Neutrophil (primary cell): ENCODE data around the gene PSMB7.
A peak's percentile ranks its signal among the peaks of the same experiment; 100 is the strongest.

Source experiments
- H3K27ac ChIP-seq: fragments of 200-600 bp; sonication (generic); 2 replicates; pipeline ENCODE4 v1.5.1; 2016; ENCODE audit warnings: mild to moderate bottlenecking, moderate library complexity
- H3K27me3 ChIP-seq: fragments of 200-600 bp; sonication (generic); 2 replicates; pipeline ENCODE4 v1.6.0; 2016; ENCODE audit warnings: mild to moderate bottlenecking
- H3K36me3 ChIP-seq: fragments of 200-600 bp; sonication (generic); 2 replicates; pipeline ENCODE4 v1.5.1; 2017
- H3K4me1 ChIP-seq, 2 experiments: fragments of 200-600 bp in 1 of 2; sonication (generic) in 1 of 2; 1 replicate in 1 of 2; 2 replicates in 1 of 2; pipeline versions ENCODE4 v1.5.1 to v1.6.1; 2013 to 2016; ENCODE audit warnings: low read depth in 1 of 2, low read length in 1 of 2, mild to moderate bottlenecking in 1 of 2, moderate library complexity in 1 of 2; ENCODE audit not compliant: control insufficient read depth in 1 of 2, insufficient read depth in 1 of 2
- H3K4me3 ChIP-seq, 2 experiments: fragments of 200-600 bp in 1 of 2; sonication (generic) in 1 of 2; 1 replicate in 1 of 2; 2 replicates in 1 of 2; pipeline ENCODE4 v1.5.1; 2013 to 2016; ENCODE audit warnings: low read depth in 1 of 2, low read length in 1 of 2, mild to moderate bottlenecking in 1 of 2, moderate library complexity in 1 of 2
- H3K9me3 ChIP-seq: fragments of 200-600 bp; sonication (generic); 2 replicates; pipeline ENCODE4 v1.5.1; 2016
- CTCF ChIP-seq: fragments of 200-600 bp; sonication (generic); IDR thresholded peaks from 2 replicates; pipeline ENCODE4 v1.5.1; 2016; ENCODE audit warnings: antibody characterized with exemption

PSMB7 gene

GRCh38 chr9:124410321-124410913, 4.8 kb downstream of the PSMB7 start:
- Histone ChIP-seq H3K27me3 (no peaks in the 10 kb centered on the region), H3K27ac (no peak overlapping the region), H3K9me3 (no peaks in the 10 kb centered on the region), H3K36me3 (peaks cover 41% of the 10 kb centered on the region), H3K4me1 (peaks cover 18 to 23% of the 10 kb centered on the region in 2 experiments), H3K4me3 (no peak overlapping the region)
- no peak for TF ChIP-seq CTCF

- no peak for TF ChIP-seq CTCF
- Histone ChIP-seq H3K27me3 (no peaks in the 10 kb centered on the region), H3K27ac (no peak overlapping the region), H3K36me3 (peaks cover 51% of the 10 kb centered on the region), H3K4me1 (peaks cover 11 to 16% of the 10 kb centered on the region in 2 experiments), H3K9me3 (no peaks in the 10 kb centered on the region), H3K4me3 (no peak overlapping the region)
Observed at GRCh38 chr9:124409410-124409809, 5.8 kb downstream of the PSMB7 start.

- Histone ChIP-seq H3K36me3 (peaks cover 44% of the 10 kb centered on the region), H3K4me1 (peaks cover 19 to 21% of the 10 kb centered on the region in 2 experiments), H3K27me3 (no peaks in the 10 kb centered on the region), H3K27ac (no peak overlapping the region), H3K4me3 (no peak overlapping the region), H3K9me3 (no peaks in the 10 kb centered on the region)
- no peak for TF ChIP-seq CTCF
Observed at GRCh38 chr9:124403246-124403645, 12.0 kb downstream of the PSMB7 start.

GRCh38 chr9:124399968-124400940, 15.0 kb downstream of the PSMB7 start:
- peaks cover 22 to 25% of the 10 kb centered on the region in 2 experiments for H3K4me1 ChIP-seq
- H3K36me3 ChIP-seq: peaks cover 36% of the 10 kb centered on the region
- no peaks in the 10 kb centered on the region for H3K27me3 ChIP-seq
- no peak overlapping the region for H3K27ac ChIP-seq
- no peak for TF ChIP-seq CTCF
- no peak overlapping the region for H3K4me3 ChIP-seq
- H3K9me3 ChIP-seq: no peaks in the 10 kb centered on the region

GRCh38 chr9:124399323-124399967, 15.8 kb downstream of the PSMB7 start:
- Histone ChIP-seq H3K4me1 (peaks cover 28 to 31% of the 10 kb centered on the region in 2 experiments), H3K36me3 (peaks cover 28% of the 10 kb centered on the region), H3K9me3 (no peaks in the 10 kb centered on the region), H3K27me3 (no peaks in the 10 kb centered on the region), H3K4me3 (no peak overlapping the region), H3K27ac (peak overlapping the region; percentile 23)
- TF ChIP-seq CTCF: no peak
